ENCODE data around the gene FBLN5.

GRCh38 chr14:91927191-91927590 lies 20.3 kb downstream of the FBLN5 start:
- TF ChIP-seq, protein P1, sequence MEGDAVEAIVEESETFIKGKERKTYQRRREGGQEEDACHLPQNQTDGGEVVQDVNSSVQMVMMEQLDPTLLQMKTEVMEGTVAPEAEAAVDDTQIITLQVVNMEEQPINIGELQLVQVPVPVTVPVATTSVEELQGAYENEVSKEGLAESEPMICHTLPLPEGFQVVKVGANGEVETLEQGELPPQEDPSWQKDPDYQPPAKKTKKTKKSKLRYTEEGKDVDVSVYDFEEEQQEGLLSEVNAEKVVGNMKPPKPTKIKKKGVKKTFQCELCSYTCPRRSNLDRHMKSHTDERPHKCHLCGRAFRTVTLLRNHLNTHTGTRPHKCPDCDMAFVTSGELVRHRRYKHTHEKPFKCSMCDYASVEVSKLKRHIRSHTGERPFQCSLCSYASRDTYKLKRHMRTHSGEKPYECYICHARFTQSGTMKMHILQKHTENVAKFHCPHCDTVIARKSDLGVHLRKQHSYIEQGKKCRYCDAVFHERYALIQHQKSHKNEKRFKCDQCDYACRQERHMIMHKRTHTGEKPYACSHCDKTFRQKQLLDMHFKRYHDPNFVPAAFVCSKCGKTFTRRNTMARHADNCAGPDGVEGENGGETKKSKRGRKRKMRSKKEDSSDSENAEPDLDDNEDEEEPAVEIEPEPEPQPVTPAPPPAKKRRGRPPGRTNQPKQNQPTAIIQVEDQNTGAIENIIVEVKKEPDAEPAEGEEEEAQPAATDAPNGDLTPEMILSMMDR (conservative IDR thresholded peaks at IDR 0.05 in 1 of 2, IDR thresholded peaks at IDR 0.05 in 1 of 2; ENCODE audit: low read depth in 1 of 2, low read length in 2 of 2): no peak
- no peak for TF ChIP-seq EZH2 (IDR thresholded peaks at IDR 0.05; ENCODE audit: low read length, missing control alignments)

Measured in fibroblast of lung (primary cell).